HUES48 (cell line): ENCODE results near the gene DNTT.

ENCODE experiments used
- H3K27ac ChIP-seq: one replicate; pipeline ENCODE4 v1.7.0; 2013; ENCODE audit warnings: low read depth, low read length, inconsistent platforms
- H3K27me3 ChIP-seq: 2 replicates; pipeline ENCODE4 v1.6.1; 2013; ENCODE audit warnings: mild to moderate bottlenecking, low read length; ENCODE audit not compliant: control insufficient read depth, insufficient read depth
- H3K36me3 ChIP-seq: 2 replicates; pipeline ENCODE4 v1.6.1; 2013; ENCODE audit warnings: low read length; ENCODE audit not compliant: control insufficient read depth, insufficient read depth
- H3K4me1 ChIP-seq: 2 replicates; pipeline ENCODE4 v1.6.1; 2013; ENCODE audit warnings: mild to moderate bottlenecking, low read length; ENCODE audit not compliant: control insufficient read depth, insufficient read depth
- H3K4me3 ChIP-seq: 2 replicates; pipeline ENCODE4 v1.5.1; 2013; ENCODE audit warnings: mild to moderate bottlenecking, low read depth, low read length
- H3K9ac ChIP-seq: 2 replicates; pipeline ENCODE4 v1.6.1; 2013; ENCODE audit warnings: mild to moderate bottlenecking, low read depth, low read length, moderate library complexity
- H3K9me3 ChIP-seq: 2 replicates; pipeline ENCODE4 v1.6.1; 2013; ENCODE audit warnings: low read length; ENCODE audit not compliant: control insufficient read depth, insufficient read depth

The DNTT gene

DNA sequence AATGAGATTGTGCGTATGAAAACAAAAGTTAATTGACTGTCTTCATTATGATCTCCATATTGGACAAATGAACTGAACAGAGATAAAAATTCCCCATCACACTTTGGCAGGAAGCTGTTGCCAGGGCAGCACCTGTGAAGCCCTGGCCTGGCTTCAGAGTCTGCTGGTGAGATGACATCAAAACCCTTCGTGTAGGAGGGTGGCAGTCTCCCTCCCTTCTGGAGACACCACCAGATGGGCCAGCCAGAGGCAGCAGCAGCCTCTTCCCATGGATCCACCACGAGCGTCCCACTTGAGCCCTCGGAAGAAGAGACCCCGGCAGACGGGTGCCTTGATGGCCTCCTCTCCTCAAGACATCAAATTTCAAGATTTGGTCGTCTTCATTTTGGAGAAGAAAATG is at the start of gene DNTT:
Gene DNTT (plus strand): TSS at position 205 of the 400 bp plus-strand sequence. CDS start 64 bp downstream, at position 269.
- Histone ChIP-seq H3K4me3 (no peak within 1 kb of the TSS), H3K9me3 (no peaks in the 10 kb centered on the region), H3K9ac (no peak within 1 kb of the TSS), H3K27ac (no peak within 1 kb of the TSS), H3K36me3 (no peaks in the 10 kb centered on the region), H3K4me1 (peaks cover 24% of the 10 kb centered on the region), H3K27me3 (no peaks in the 10 kb centered on the region)

DNA sequence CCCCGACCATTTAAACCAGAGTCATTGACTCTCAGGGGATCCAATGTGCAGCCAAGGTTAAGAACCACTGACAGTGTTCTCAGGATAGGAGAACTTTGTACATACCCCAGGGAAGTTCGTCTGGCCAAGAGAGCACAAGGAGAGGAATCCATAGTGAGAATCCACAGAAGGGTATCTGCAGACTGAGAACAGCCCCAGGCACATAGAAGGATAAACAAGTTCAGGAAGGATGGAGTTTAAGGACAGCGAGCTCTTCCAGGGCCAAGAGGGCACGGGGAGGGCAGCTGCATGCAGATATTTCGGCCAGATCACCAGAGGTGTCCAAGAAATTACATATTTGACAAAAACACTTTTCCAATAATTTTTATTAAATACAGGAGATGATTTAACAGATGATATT is 49.3 kb upstream of the DNTT start:
- H3K9me3 ChIP-seq, result no peaks in the 10 kb centered on the region
- no peak overlapping the region for H3K4me3 ChIP-seq
- no peak overlapping the region for H3K9ac ChIP-seq
- no peaks in the 10 kb centered on the region for H3K27me3 ChIP-seq
- H3K4me1 ChIP-seq, result peaks cover 8% of the 10 kb centered on the region
- no peak overlapping the region for H3K27ac ChIP-seq
- no peaks in the 10 kb centered on the region for H3K36me3 ChIP-seq

DNA sequence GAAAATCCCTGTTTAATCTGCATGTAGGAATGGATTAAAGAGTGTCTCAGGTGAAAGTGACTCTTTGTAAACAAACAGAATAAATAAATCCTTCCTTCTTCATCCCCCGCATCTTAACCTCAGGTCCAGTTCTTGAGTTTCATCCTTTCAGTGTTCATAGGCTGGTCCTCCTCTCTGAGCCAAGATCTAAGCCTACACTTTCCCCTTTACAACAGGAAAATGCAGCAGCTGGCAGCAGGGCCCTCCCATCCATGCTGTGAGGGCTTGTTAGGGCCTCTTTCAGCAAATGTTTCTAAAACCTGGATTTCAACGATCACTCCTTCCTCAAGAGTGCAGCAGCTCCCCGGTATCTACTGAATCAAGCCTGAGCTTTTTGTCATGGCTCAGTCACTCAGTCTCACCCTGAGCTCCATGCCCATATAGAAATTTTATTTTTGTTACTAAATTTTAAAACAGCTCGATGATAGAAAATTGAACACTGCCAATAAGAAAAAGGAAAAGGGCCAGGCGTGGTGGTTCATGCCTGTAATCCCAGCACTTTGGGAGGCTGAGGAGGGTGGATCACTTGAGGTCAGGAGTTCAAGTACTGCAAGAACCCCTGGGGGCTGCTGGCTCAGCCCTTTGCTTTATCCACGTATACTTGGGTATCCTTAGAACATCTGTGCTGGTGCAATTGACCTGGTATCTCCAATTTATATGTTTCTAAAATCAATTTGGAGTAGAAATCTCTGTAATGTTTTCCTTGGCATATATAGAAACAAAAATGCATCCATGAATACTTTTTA is 48.5 kb upstream of the DNTT start:
- Histone ChIP-seq H3K4me3 (no peak overlapping the region), H3K27me3 (no peaks in the 10 kb centered on the region), H3K9me3 (no peaks in the 10 kb centered on the region), H3K27ac (peak overlapping the region; percentile 31), H3K9ac (no peak overlapping the region), H3K4me1 (peaks cover 8% of the 10 kb centered on the region), H3K36me3 (no peaks in the 10 kb centered on the region)

DNA sequence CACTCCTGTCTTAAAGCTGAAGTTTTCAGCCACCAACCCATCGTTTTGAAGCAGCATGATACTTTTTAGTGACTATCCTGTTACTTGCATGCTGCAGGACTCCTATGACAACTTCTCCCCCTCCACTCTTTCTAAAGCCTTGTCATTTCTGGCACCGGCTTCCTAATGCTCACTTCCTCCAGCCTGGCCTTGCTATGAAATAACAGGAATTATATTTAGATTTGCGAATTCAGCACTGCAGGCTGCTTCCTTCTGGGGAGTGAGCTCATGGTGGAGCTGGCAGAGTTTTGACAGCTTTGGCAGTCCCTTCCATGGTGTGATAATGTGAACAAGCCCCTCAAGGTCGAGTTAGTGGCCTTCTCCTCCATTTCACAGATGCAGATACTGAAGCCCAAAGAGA is 46.3 kb upstream of the DNTT start:
- no peak overlapping the region for H3K9ac ChIP-seq
- H3K27ac ChIP-seq, result no peak overlapping the region
- peaks cover 8% of the 10 kb centered on the region for H3K4me1 ChIP-seq
- no peak overlapping the region for H3K4me3 ChIP-seq
- no peaks in the 10 kb centered on the region for H3K27me3 ChIP-seq
- H3K36me3 ChIP-seq, result no peaks in the 10 kb centered on the region
- no peaks in the 10 kb centered on the region for H3K9me3 ChIP-seq

DNA sequence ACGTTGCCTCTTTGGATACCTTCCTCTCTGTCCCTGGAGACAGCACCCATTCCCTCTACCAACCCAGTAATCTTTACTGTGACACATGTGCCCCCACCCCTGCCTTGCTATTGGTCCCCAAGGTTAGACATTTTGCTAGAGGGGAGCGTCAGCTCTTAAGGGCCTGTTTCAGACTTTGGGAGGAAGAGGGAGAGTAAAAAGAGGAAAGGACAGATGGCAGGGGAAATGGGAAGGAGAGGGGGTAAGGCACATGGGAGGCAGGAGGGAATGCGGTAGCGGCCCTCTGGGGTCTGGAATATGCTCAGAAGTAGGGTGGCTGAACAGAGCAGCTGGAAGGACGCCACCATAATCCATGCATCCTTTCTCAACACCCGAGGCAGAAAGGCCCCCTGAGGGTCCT is 45.1 kb upstream of the DNTT start:
- Histone ChIP-seq H3K4me1 (peaks cover 8% of the 10 kb centered on the region), H3K27ac (no peak overlapping the region), H3K9ac (no peak overlapping the region), H3K9me3 (no peaks in the 10 kb centered on the region), H3K27me3 (no peaks in the 10 kb centered on the region), H3K36me3 (no peaks in the 10 kb centered on the region), H3K4me3 (no peak overlapping the region)

DNA sequence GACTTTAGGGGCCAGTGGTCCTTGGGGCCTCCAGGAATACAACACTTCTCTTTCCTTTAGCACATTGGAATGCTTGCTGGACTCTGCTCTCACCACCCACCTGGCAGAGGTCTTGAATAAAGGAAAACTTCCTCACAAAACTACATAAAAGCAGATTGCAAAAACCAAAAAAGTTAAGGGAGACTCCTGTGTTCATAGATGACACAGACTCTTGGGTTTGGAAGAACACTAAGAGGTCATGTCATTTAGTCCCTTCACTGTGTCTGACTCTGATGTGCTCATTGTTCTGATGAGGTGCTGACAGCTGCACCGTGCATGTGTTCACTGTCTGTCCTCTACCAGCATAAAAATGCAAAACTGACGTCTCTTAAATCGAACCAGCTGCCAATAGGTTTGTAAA is 44.2 kb upstream of the DNTT start:
- Histone ChIP-seq H3K36me3 (no peaks in the 10 kb centered on the region), H3K9ac (no peak overlapping the region), H3K27ac (no peak overlapping the region), H3K27me3 (no peaks in the 10 kb centered on the region), H3K9me3 (no peaks in the 10 kb centered on the region), H3K4me3 (no peak overlapping the region), H3K4me1 (peaks cover 7% of the 10 kb centered on the region)

DNA sequence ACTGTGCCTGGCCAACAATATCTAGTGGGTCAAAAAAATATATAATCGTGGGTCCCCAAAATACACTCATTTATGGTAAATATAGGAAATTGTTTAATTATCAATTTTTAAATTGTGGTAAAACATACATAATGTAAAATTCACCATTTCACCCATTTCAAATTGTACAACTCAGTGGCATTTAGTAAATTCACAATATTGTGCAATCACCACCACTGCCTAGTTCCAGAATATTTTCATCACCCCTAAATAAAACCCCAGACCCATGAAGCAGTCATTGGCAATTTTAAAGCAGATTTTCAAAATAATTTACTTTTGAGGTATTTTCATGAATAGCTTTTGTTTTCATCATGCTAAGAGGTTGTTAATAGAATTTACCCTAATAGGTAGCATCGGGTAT is 43.1 kb upstream of the DNTT start:
- H3K4me1 ChIP-seq, result no peaks in the 10 kb centered on the region

DNA sequence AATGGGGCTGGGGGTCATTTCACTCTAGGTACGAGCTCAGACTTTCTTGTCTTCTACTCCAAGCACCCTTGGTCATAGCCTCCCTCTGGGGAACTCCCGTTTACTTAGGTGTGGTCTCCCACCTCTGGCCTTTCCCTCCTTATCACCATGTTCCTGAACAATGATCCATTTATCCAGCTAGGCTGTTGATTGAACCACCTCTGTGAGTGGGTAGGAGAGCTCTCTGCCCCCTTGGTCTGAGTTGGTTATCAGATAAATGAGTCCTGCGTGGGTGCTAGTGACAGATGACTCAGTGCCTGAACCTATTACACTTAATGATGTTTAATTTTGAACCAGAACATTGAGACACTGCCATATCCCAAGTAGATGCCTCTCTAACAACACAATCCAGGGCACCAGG is 42.3 kb upstream of the DNTT start:
- Histone ChIP-seq H3K9me3 (no peaks in the 10 kb centered on the region), H3K27me3 (no peaks in the 10 kb centered on the region), H3K4me3 (no peak overlapping the region), H3K36me3 (no peaks in the 10 kb centered on the region), H3K9ac (no peak overlapping the region), H3K4me1 (no peaks in the 10 kb centered on the region), H3K27ac (no peak overlapping the region)

More for the DNA sequence above, 43.1 kb upstream of the DNTT start:
- Histone ChIP-seq H3K9ac (no peak overlapping the region), H3K27ac (no peak overlapping the region), H3K4me3 (no peak overlapping the region), H3K36me3 (no peaks in the 10 kb centered on the region), H3K9me3 (no peaks in the 10 kb centered on the region), H3K27me3 (no peaks in the 10 kb centered on the region)

DNA sequence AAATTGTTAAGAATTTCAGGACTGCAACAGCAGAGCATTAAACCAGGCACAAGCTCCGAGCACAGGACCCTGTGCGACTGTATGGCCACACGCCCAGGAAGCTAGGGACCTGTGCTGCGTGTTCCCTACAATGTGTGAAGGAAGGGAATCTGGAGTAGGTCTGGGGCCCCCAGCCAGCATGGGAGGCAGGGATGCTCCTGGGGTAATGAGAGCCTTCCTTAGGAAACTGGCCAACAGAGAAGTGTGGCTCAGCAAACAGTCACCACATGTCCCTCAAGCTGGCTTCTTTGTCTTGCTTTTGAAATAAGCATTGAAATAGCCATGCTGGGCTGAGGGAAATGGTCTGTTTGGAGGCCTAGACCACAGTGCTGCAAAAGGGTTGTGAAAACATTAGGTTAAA is 41.1 kb upstream of the DNTT start:
- Histone ChIP-seq H3K27ac (no peak overlapping the region), H3K36me3 (no peaks in the 10 kb centered on the region), H3K9me3 (no peaks in the 10 kb centered on the region), H3K9ac (no peak overlapping the region), H3K27me3 (no peaks in the 10 kb centered on the region), H3K4me1 (no peaks in the 10 kb centered on the region), H3K4me3 (no peak overlapping the region)

DNA sequence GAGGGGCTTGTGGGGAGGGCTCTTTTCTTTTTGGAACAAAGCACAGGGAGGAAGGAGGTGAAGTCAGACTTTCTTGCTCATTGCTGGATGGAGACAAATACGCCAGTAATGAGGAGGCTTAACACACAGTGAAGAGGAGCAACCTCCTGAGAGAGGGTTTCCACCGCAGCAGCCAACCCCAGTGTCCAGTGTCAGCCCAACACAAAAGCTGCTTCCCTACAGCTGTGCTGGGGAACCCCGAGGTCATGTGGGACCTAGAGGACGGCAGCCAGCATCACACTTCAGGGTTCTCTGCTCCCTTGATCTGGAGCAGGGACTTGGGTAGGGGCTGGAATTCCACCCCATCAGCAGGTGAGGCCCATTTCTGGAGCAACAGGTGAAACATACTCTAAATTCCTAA is 40.6 kb upstream of the DNTT start:
- Histone ChIP-seq H3K4me3 (no peak overlapping the region), H3K4me1 (no peaks in the 10 kb centered on the region), H3K9me3 (no peaks in the 10 kb centered on the region), H3K27me3 (no peaks in the 10 kb centered on the region), H3K27ac (no peak overlapping the region), H3K9ac (no peak overlapping the region), H3K36me3 (no peaks in the 10 kb centered on the region)

DNA sequence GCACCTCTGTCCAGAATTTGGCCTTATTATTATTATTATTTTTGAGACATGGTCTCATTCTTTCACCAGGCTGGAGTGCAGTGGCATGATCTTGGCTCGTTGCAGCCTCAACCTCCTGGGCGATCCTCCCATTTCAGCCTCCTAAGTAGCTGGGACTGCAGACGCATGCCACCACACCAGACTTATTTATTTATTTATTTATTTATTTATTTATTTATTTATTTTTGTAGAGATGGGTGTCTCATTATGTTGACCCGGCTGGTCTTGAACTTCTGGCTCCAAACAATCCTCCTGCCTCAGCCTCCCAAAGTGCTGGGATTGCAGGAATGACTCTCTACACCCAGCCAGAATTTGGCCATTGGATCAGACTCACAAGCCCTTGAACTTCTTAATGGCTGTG is 39.3 kb upstream of the DNTT start:
- Histone ChIP-seq H3K27me3 (no peaks in the 10 kb centered on the region), H3K4me1 (no peaks in the 10 kb centered on the region), H3K36me3 (no peaks in the 10 kb centered on the region), H3K27ac (no peak overlapping the region), H3K9me3 (no peaks in the 10 kb centered on the region), H3K4me3 (no peak overlapping the region), H3K9ac (no peak overlapping the region)
